HFFc6 (cell line): Measurements from ENCODE around the gene ELOVL6. TPM values are rescaled to one million over a fixed set of nuclear protein-coding genes. Genes with fewer than 3 reads are reported as not detected.

Experiments used
- DNase-seq: peaks from one replicate; pipeline ENCODE4 v3.0.0-alpha.2; 2018
- H3K27ac Mint-ChIP-seq: 2 replicates; pipeline ENCODE4 v1.8.0; 2020; ENCODE audit warnings: mild to moderate bottlenecking, mixed read lengths
- H3K27me3 Mint-ChIP-seq: 2 replicates; pipeline ENCODE4 v1.8.0; 2021; ENCODE audit warnings: mild to moderate bottlenecking, moderate library complexity, mixed read lengths; ENCODE audit not compliant: insufficient read depth
- H3K36me3 Mint-ChIP-seq: 2 replicates; pipeline ENCODE4 v1.8.0; 2021; ENCODE audit warnings: low read depth, mixed read lengths
- H3K4me1 Mint-ChIP-seq: 2 replicates; pipeline ENCODE4 v1.8.0; 2020; ENCODE audit warnings: low read depth, mixed read lengths
- H3K4me3 Mint-ChIP-seq: 2 replicates; pipeline ENCODE4 v1.8.0; 2020; ENCODE audit warnings: mild to moderate bottlenecking, moderate library complexity, mixed read lengths
- H3K9me3 Mint-ChIP-seq: 2 replicates; pipeline ENCODE4 v1.8.0; 2020; ENCODE audit warnings: mild to moderate bottlenecking, mixed read lengths
- total RNA-seq, 6 experiments: library from RNA; stranded (reverse); fragmentation: NEBNext Ultra II Directional; extraction: Animal tissue kit (Norgen Biotek cat#: 25700); gene quantifications; 2 replicates in 1 of 6; 3 replicates in 5 of 6; pipeline ENCODE4 v1.2.3, GENCODE V29; 2021
- TF ChIP-seq, protein P1 (sequence below): fragments of 200-600 bp; sonication (generic); IDR thresholded peaks from 2 replicates; pipeline ENCODE4 v1.5.0; 2021; ENCODE audit warnings: antibody characterized with exemption, mild to moderate bottlenecking

Gene ELOVL6
- total RNA-seq, 6 experiments from 2014 or later = 21.0 to 26.2 (median 22.5) TPM

GRCh38 chr4:110025056-110025455, 173.4 kb downstream of the ELOVL6 start:
- H3K27ac Mint-ChIP-seq = no peak overlapping the region
- no peaks in the 10 kb centered on the region for H3K36me3 Mint-ChIP-seq
- H3K4me1 Mint-ChIP-seq = peaks cover 16% of the 10 kb centered on the region
- H3K4me3 Mint-ChIP-seq = no peak overlapping the region
- peaks cover 4% of the 10 kb centered on the region; the same call in 1 of the 2 replicates for H3K27me3 Mint-ChIP-seq
- no peaks in the 10 kb centered on the region for H3K9me3 Mint-ChIP-seq
- TF ChIP-seq, protein P1, sequence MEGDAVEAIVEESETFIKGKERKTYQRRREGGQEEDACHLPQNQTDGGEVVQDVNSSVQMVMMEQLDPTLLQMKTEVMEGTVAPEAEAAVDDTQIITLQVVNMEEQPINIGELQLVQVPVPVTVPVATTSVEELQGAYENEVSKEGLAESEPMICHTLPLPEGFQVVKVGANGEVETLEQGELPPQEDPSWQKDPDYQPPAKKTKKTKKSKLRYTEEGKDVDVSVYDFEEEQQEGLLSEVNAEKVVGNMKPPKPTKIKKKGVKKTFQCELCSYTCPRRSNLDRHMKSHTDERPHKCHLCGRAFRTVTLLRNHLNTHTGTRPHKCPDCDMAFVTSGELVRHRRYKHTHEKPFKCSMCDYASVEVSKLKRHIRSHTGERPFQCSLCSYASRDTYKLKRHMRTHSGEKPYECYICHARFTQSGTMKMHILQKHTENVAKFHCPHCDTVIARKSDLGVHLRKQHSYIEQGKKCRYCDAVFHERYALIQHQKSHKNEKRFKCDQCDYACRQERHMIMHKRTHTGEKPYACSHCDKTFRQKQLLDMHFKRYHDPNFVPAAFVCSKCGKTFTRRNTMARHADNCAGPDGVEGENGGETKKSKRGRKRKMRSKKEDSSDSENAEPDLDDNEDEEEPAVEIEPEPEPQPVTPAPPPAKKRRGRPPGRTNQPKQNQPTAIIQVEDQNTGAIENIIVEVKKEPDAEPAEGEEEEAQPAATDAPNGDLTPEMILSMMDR = no peak
- DNase-seq = no peak

DNA sequence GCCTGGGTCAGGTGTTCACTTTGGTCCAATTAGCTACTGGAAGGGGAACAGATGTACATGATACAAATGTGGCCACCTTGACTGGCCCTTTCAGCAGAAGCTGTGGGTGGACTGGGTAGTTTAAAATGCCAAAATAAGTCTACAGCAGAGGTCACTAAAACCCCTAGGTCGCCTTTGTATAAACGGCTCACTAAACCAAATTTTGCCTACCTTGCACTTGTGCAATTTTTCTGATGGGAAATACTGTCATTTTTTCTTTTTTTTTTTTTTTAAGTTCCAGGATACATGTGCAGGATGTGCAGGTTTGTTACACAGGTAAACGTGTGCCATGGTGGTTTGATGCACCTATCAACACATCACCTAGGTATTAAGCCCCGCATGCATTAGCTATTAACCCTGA, 176.0 kb downstream of the ELOVL6 start:
- Mint-ChIP-seq H3K4me1 (peaks cover 17% of the 10 kb centered on the region), H3K36me3 (no peaks in the 10 kb centered on the region), H3K4me3 (no peak overlapping the region), H3K27me3 (peaks cover 4% of the 10 kb centered on the region; the same call in 1 of the 2 replicates), H3K9me3 (no peaks in the 10 kb centered on the region), H3K27ac (no peak overlapping the region)
- no peak for DNase-seq
- TF ChIP-seq, protein P1 = no peak

- peaks cover 17% of the 10 kb centered on the region for H3K4me1 Mint-ChIP-seq
- no peaks in the 10 kb centered on the region for H3K9me3 Mint-ChIP-seq
- TF ChIP-seq, protein P1 = no peak
- H3K4me3 Mint-ChIP-seq = peak overlapping the region; percentile 72; the same call in 1 of the 2 replicates
- H3K27ac Mint-ChIP-seq = no peak overlapping the region; the same call in 1 of the 2 replicates
- peaks cover 2% of the 10 kb centered on the region; the same call in 1 of the 2 replicates for H3K27me3 Mint-ChIP-seq
- DNase-seq = no peak
- H3K36me3 Mint-ChIP-seq = no peaks in the 10 kb centered on the region
Observed at GRCh38 chr4:110020646-110021443, 177.6 kb downstream of the ELOVL6 start.

DNA sequence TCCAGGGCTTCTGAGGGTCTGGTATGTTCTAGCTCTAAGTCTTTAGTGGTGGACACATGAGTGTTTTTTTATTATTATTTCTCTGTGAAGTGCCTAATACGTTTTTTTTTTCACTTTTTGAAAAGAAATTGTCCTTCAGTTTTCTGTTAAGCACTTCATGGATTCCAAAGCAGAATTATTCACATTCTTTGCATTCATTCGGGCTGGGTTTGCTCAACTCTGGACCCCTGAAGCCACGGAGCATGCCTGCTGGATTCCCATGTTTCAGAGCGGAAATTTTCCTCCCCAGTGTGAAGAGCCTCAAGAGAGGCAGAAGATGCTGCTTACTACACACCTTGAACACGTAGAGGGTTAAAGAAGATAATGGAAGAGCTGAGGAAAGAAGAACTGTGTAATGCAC, 178.3 kb downstream of the ELOVL6 start:
- Mint-ChIP-seq H3K4me1 (peaks cover 17% of the 10 kb centered on the region), H3K4me3 (peak overlapping the region; percentile 72), H3K36me3 (no peaks in the 10 kb centered on the region), H3K27ac (peak overlapping the region; percentile 39), H3K27me3 (peaks cover 2% of the 10 kb centered on the region; the same call in 1 of the 2 replicates), H3K9me3 (no peaks in the 10 kb centered on the region)
- peak; percentile 16 for DNase-seq
- TF ChIP-seq, protein P1 = no peak

DNA sequence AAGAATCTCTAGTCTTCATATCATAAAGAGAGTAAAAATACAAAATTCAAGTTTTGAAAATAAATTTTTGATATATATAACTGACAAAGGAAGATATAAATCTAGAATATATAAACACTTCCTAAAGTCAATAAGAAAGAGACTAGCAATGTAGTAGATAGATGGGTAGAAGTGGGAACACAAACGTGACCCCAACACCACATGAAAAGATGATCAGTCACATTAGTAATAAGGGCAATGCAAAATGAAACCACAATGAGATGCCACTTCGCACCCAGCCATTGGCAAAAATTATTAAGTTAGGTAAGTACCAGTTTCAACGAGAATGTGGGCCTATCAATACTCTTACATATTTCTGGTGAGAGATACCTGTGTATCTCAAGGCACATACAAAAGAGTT, 179.3 kb downstream of the ELOVL6 start:
- Mint-ChIP-seq H3K4me1 (peaks cover 17% of the 10 kb centered on the region), H3K27ac (no peak overlapping the region), H3K36me3 (no peaks in the 10 kb centered on the region), H3K9me3 (no peaks in the 10 kb centered on the region), H3K27me3 (peaks cover 2% of the 10 kb centered on the region; the same call in 1 of the 2 replicates), H3K4me3 (no peak overlapping the region)
- no peak for DNase-seq
- TF ChIP-seq, protein P1 = no peak
